GM18951 (cell line): ENCODE data around the gene VAX1.
"Not testable (repeated sequence)": the region's sequence is repeated elsewhere in the genome, so short reads cannot be mapped to it uniquely, and the experiment has no call there.

ENCODE experiments used
- POLR2A ChIP-seq: IDR thresholded peaks from 4 replicates; pipeline ENCODE4 v1.6.1; 2011; ENCODE audit warnings: mild to moderate bottlenecking; ENCODE audit not compliant: insufficient read length, insufficient read depth; ENCODE audit errors: extremely low read depth
- in situ Hi-C: fragments of 300-500 bp; cut with MboI; formaldehyde crosslinking; loops from one replicate; pipeline ENCODE4 v1.12.0; 2022; ENCODE audit warnings: low sequenced_read_pairs, mixed read lengths, inconsistent platforms; ENCODE audit not compliant: unreplicated experiment

The VAX1 gene

GRCh38 chr10:117137911-117138642 lies at the start of gene VAX1:
VAX1 (minus strand) TSS chr10:117138270; CDS start chr10:117138056, 214 bp downstream.
- no peak for TF ChIP-seq POLR2A
- in situ Hi-C loops: no loop called here

DNA sequence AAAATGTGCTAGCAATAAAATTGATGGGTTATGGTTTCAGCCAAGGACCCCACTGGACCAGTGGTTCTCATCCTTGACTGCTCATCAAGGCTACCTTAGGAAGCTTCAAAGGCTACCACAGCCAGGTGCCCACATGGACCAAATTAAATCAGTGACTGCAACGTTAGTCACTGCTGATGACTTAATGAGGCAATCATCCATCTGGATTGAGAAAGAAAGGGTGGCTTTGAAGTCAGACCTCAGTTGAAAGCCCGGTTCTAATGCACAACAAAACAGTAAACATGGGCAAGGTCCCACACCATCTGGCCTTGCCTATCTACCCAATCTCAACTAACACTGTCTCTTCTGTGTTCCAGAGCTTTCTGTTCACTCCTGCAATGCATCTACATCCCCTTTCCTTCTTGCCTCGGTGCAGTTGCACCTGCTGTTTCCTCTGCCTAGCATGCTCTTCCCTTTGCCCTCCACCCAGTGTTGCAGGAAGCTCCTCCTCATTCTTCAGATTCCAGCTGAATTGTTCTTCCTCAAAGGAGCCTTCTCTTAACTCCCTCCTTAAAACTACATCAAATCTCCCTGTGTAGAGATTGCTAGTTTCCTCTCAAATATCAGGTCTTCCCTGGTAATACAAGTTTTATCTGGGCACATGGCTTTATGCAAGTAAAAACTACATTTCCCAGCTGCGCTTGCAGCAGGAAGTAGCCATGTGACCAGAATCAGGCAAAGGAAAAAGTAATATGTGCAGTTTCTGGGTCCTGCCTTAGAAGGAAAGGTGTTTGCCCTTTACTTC lies 49.0 kb upstream of the VAX1 start:
- TF ChIP-seq POLR2A: no peak
- in situ Hi-C loops: no loop called here

- in situ Hi-C loops: not testable (repeated sequence)
Observed at GRCh38 chr10:117185817-117186216, 47.7 kb upstream of the VAX1 start.

DNA sequence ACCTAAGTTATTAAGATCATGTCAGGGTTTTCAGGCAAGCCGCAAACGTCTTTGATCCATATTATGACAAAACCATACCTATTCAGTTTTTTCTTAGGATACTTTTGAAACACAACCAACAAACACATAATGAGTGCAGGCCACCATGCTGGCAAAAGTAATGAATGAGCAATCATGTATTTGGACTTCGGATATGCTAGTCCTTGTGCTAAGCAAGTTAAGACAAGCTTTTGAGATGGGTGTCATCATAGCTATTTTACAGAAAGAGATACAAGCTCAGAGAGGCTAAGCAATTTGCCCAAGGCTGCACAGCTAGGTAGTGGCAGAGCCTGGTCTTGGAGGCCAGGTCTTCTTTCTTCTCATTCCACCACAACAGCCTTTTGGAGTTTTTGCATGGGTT lies 46.8 kb upstream of the VAX1 start:
- TF ChIP-seq POLR2A: no peak
- in situ Hi-C loops: no loop called here

GRCh38 chr10:117184296-117184695 lies 46.2 kb upstream of the VAX1 start:
- in situ Hi-C loops: no loop called here
- no peak for TF ChIP-seq POLR2A

- in situ Hi-C loops: no loop called here
- no peak for TF ChIP-seq POLR2A
Observed at GRCh38 chr10:117178190-117178589, 40.1 kb upstream of the VAX1 start.

GRCh38 chr10:117175901-117176534 lies 37.9 kb upstream of the VAX1 start:
- in situ Hi-C loops: no loop called here
- no peak for TF ChIP-seq POLR2A

GRCh38 chr10:117175215-117175900 lies 37.3 kb upstream of the VAX1 start:
- no peak for TF ChIP-seq POLR2A
- in situ Hi-C loops: no loop called here

GRCh38 chr10:117174439-117175214 lies 36.6 kb upstream of the VAX1 start:
- TF ChIP-seq POLR2A: no peak
- in situ Hi-C loops: loop anchor here (5.0 kb wide), 1 partner anchor 382 kb away; no protein-coding TSS in a partner anchor

DNA sequence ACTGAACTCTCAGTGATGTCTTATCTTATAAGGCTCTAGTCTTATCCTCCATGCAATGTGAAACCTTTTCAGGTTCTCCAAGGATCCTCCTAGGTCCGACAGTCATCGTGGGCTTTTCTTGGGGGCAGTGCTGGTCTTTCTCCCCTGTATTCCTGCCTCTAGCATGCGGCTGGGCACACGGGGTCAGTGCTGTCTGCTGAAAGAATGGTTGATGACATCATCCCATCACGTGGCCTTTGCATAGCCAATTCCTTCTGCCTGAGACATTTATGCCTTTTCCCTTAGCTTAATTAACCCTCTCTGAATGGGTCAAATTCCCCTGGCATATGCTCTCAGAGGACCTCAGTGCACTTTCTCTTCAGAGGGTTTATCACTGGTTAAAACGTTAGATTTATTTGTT lies 32.2 kb upstream of the VAX1 start:
- in situ Hi-C loops: loop anchor here (5.0 kb wide), 1 partner anchor 378 kb away; no protein-coding TSS in a partner anchor
- TF ChIP-seq POLR2A: no peak

GRCh38 chr10:117169480-117169879 lies 31.4 kb upstream of the VAX1 start:
- no peak for TF ChIP-seq POLR2A
- in situ Hi-C loops: no loop called here

GRCh38 chr10:117168729-117169128 lies 30.7 kb upstream of the VAX1 start:
- no peak for TF ChIP-seq POLR2A
- in situ Hi-C loops: no loop called here
